ENCODE results near the gene SDK2. TPM values are rescaled to one million over a fixed set of nuclear protein-coding genes. Genes with fewer than 3 reads are reported as not detected.
A peak's percentile ranks its signal among the peaks of the same experiment; 100 is the strongest.

The SDK2 gene
- total RNA-seq, 6 experiments from 2014 or later: 0.11 to 0.46 (median 0.25) TPM

DNA sequence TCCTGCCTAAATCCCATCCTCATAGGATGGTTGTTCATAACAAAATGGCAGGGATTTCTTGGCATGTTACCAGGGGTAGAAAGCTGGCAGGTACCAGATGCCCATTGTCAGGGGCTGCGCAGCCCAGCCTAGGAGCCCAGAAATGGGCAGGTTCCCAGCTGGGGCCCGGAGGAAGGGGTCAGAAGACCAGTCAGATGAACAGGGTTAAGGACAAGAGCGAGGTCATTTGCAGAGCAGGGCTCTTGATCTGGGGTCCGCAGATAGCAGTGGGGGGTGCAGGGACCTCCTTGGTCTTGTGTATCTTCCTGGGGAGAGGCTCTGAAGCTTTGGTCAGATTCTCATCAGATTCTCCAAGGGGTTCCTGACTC is 280.1 kb downstream of the SDK2 start:
- intact Hi-C loops (cut with DNase I): loop anchor here in 1 of 2 donors (10.0 kb wide), 1 partner anchor 49 kb away; the partner anchor contains the start of gene CDC42EP4
- H3K27me3 ChIP-seq: no peaks in the 10 kb centered on the region
- H3K9me3 ChIP-seq: no peaks in the 10 kb centered on the region

DNA sequence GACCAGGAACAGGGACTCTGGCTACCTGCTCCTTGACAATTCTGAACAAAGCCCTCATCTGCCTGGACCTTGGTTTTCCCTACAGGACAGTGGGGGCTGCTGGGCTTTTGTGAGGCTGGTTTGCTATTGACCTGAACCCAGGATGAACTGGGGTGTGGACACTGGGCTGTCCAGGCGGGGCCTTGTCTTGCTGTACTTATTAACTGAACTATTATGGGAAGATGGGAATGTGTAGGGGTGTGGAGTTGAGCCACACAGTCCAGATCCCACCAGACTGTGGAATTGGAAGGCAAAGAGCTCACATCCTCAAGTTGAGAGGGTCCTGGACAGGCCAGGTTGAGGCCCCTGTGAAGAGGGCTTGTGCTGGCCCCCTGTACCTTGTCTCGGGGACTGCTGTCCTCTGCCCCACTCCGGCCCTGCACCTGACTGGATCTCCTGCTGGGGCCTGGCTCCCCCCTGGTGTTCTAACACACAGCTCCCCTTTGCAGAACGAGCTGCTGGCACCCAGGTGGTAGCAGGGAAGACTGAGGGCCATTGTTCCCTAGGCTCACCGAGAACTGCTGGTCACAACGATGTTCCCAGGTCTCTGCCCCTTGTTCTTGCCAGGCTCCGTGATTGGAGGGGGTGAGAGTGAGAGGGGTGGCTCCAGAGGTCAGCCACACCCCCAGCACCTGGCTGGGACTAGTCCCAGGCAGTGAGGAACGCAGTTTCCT is 280.6 kb downstream of the SDK2 start:
- intact Hi-C loops (cut with DNase I): loop anchor here in 1 of 2 donors (10.0 kb wide), 1 partner anchor 49 kb away; the partner anchor contains the start of gene CDC42EP4
- no CpG with 5 or more reads among the region's 8 CpGs for WGBS (ENCODE audit: insufficient coverage, low coverage, low lambda C conversion rate, missing lambda C conversion rate)

More for the DNA sequence above, 280.1 kb downstream of the SDK2 start:
- Histone ChIP-seq H3K4me1 (no peaks in the 10 kb centered on the region), H3K36me3 (no peaks in the 10 kb centered on the region), H3K27ac (no peak overlapping the region), H3K4me3 (no peak overlapping the region)
- no peak for DNase-seq
- TF ChIP-seq, protein P1, sequence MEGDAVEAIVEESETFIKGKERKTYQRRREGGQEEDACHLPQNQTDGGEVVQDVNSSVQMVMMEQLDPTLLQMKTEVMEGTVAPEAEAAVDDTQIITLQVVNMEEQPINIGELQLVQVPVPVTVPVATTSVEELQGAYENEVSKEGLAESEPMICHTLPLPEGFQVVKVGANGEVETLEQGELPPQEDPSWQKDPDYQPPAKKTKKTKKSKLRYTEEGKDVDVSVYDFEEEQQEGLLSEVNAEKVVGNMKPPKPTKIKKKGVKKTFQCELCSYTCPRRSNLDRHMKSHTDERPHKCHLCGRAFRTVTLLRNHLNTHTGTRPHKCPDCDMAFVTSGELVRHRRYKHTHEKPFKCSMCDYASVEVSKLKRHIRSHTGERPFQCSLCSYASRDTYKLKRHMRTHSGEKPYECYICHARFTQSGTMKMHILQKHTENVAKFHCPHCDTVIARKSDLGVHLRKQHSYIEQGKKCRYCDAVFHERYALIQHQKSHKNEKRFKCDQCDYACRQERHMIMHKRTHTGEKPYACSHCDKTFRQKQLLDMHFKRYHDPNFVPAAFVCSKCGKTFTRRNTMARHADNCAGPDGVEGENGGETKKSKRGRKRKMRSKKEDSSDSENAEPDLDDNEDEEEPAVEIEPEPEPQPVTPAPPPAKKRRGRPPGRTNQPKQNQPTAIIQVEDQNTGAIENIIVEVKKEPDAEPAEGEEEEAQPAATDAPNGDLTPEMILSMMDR (IDR thresholded peaks at IDR 0.05): no peak
- TF ChIP-seq POLR2A (IDR thresholded peaks at IDR 0.05): no peak
- WGBS (ENCODE audit: insufficient coverage, low coverage, low lambda C conversion rate, missing lambda C conversion rate): 100% methylated on average over 3 of the region's 4 CpGs
- ATAC-seq: no peak

DNA sequence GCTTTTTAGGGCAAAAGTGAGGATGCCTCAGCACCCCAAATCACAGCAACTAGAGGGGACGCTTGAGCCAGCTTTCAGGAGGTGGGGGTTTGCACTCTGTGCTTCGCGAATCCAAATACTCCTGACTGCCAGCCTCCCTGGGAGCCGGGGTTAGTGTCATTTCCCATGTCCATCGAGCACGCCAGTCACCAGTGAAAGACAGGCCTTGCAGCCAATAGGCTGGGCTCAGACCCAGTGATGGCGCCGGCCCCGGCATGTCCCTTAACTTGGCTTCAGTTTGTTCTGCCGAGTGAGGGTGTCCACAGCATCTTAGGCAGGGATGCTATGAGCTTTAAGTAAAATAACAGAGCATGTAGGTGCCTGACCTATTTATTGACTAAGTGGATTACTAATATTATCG is 281.5 kb downstream of the SDK2 start:
- TF ChIP-seq, protein P1 (IDR thresholded peaks at IDR 0.05): no peak
- TF ChIP-seq POLR2A (IDR thresholded peaks at IDR 0.05): no peak
- intact Hi-C loops (cut with DNase I): loop anchor here in 1 of 2 donors (10.0 kb wide), 1 partner anchor 48 kb away; the partner anchor contains the start of gene CDC42EP4
- no peak for DNase-seq
- WGBS (ENCODE audit: insufficient coverage, low coverage, low lambda C conversion rate, missing lambda C conversion rate): 60% methylated on average over 1 of the region's 11 CpGs
- no peak for ATAC-seq
- Histone ChIP-seq H3K36me3 (no peaks in the 10 kb centered on the region), H3K27ac (no peak overlapping the region), H3K27me3 (no peaks in the 10 kb centered on the region), H3K4me3 (no peak overlapping the region), H3K4me1 (no peaks in the 10 kb centered on the region), H3K9me3 (no peaks in the 10 kb centered on the region)

More for the DNA sequence above, 280.6 kb downstream of the SDK2 start:
- DNase-seq: no peak
- Histone ChIP-seq H3K27ac (no peak overlapping the region), H3K4me1 (no peaks in the 10 kb centered on the region), H3K27me3 (no peaks in the 10 kb centered on the region), H3K4me3 (no peak overlapping the region), H3K36me3 (no peaks in the 10 kb centered on the region), H3K9me3 (no peaks in the 10 kb centered on the region)
- peak in 1 of 4 donors; percentile 11 for ATAC-seq
- TF ChIP-seq, protein P1 (IDR thresholded peaks at IDR 0.05): no peak
- no peak for TF ChIP-seq POLR2A (IDR thresholded peaks at IDR 0.05)

- H3K27me3 ChIP-seq: no peaks in the 10 kb centered on the region
- H3K9me3 ChIP-seq: no peaks in the 10 kb centered on the region
- 71% methylated on average over 10 of the region's 29 CpGs for WGBS (ENCODE audit: insufficient coverage, low coverage, low lambda C conversion rate, missing lambda C conversion rate)
- ATAC-seq: peak in 1 of 4 donors; percentile 14
- no peak for DNase-seq
- H3K4me3 ChIP-seq: no peak overlapping the region
- no peaks in the 10 kb centered on the region for H3K4me1 ChIP-seq
- no peak overlapping the region for H3K27ac ChIP-seq
- TF ChIP-seq, protein P1 (IDR thresholded peaks at IDR 0.05): no peak
- TF ChIP-seq POLR2A (IDR thresholded peaks at IDR 0.05): no peak
- no peaks in the 10 kb centered on the region for H3K36me3 ChIP-seq
- intact Hi-C loops (cut with DNase I): loop anchor here in 1 of 2 donors (10.0 kb wide), 1 partner anchor 46 kb away; the partner anchor contains the start of gene CDC42EP4
Measured at GRCh38 chr17:73360961-73361761, 283.1 kb downstream of the SDK2 start.

All from right lobe of liver (tissue), 6 donors.